GDM1 (cell line): ENCODE measurements around the gene AK5.

Experiments used
- DNase-seq: peaks from one replicate; lab custom pipeline; 2025; lab: John Stamatoyannopoulos, UW

AK5 gene

GRCh38 chr1:77594366-77595112 lies 312.7 kb downstream of the AK5 start:
- DNase-seq, result no peak

GRCh38 chr1:77597310-77597709 lies 315.5 kb downstream of the AK5 start:
- DNase-seq, result no peak

- no peak for DNase-seq
Observed at GRCh38 chr1:77605246-77606026, 323.6 kb downstream of the AK5 start.

- no peak for DNase-seq
Observed at GRCh38 chr1:77608893-77609292, 327.1 kb downstream of the AK5 start.
